KBM-7 (cell line): Measurements from ENCODE around the gene SMIM22.

Experiments
- DNase-seq: peaks from one replicate; pipeline ENCODE4 v3.0.0-alpha.2; 2015
- in situ Hi-C: fragments of 300-500 bp; cut with MboI; formaldehyde crosslinking; loops from 2 replicates; pipeline ENCODE4 v1.14.3; 2020; ENCODE audit warnings: low sequenced_read_pairs, low pct_unique_long_range_greater_than_20kb, mixed read lengths

Gene SMIM22

GRCh38 chr16:4811242-4811641 is 16.1 kb downstream of the SMIM22 start:
- DNase-seq: no peak
- in situ Hi-C loops: no loop called here

GRCh38 chr16:4811773-4812172 is 16.6 kb downstream of the SMIM22 start:
- DNase-seq: no peak
- in situ Hi-C loops: no loop called here

GRCh38 chr16:4813251-4814003 is 18.3 kb downstream of the SMIM22 start:
- in situ Hi-C loops: no loop called here

GRCh38 chr16:4814046-4814445 is 18.9 kb downstream of the SMIM22 start:
- no peak for DNase-seq
- in situ Hi-C loops: no loop called here

More at GRCh38 chr16:4813251-4814003, 18.3 kb downstream of the SMIM22 start:
- DNase-seq: no peak

- no peak for DNase-seq
- in situ Hi-C loops: no loop called here
Observed at GRCh38 chr16:4814542-4815173, 19.5 kb downstream of the SMIM22 start.

- in situ Hi-C loops: no loop called here
- DNase-seq: no peak
Observed at GRCh38 chr16:4820652-4821051, 25.5 kb downstream of the SMIM22 start.

GRCh38 chr16:4825196-4825595 is 30.0 kb downstream of the SMIM22 start:
- no peak for DNase-seq
- in situ Hi-C loops: no loop called here

- no peak for DNase-seq
- in situ Hi-C loops: no loop called here
Observed at GRCh38 chr16:4826526-4826925, 31.4 kb downstream of the SMIM22 start.

- DNase-seq: no peak
- in situ Hi-C loops: no loop called here
Observed at GRCh38 chr16:4826980-4827379, 31.8 kb downstream of the SMIM22 start.

- no peak for DNase-seq
- in situ Hi-C loops: no loop called here
Observed at GRCh38 chr16:4828567-4829321, 33.6 kb downstream of the SMIM22 start.

- DNase-seq: no peak
- in situ Hi-C loops: no loop called here
Observed at GRCh38 chr16:4830408-4830807, 35.2 kb downstream of the SMIM22 start.

GRCh38 chr16:4831616-4832015 is 36.4 kb downstream of the SMIM22 start:
- no peak for DNase-seq
- in situ Hi-C loops: no loop called here

GRCh38 chr16:4832698-4833343 is 37.7 kb downstream of the SMIM22 start:
- in situ Hi-C loops: no loop called here
- no peak for DNase-seq

GRCh38 chr16:4833584-4833983 is 38.4 kb downstream of the SMIM22 start:
- in situ Hi-C loops: no loop called here

GRCh38 chr16:4836727-4837126 is 41.6 kb downstream of the SMIM22 start:
- in situ Hi-C loops: no loop called here
- DNase-seq: no peak

More at GRCh38 chr16:4833584-4833983, 38.4 kb downstream of the SMIM22 start:
- no peak for DNase-seq

GRCh38 chr16:4837733-4838501 is 42.7 kb downstream of the SMIM22 start:
- in situ Hi-C loops: no loop called here
- DNase-seq: no peak

GRCh38 chr16:4839942-4840341 is 44.8 kb downstream of the SMIM22 start:
- in situ Hi-C loops: no loop called here
- DNase-seq: no peak

GRCh38 chr16:4840984-4841383 is 45.8 kb downstream of the SMIM22 start:
- DNase-seq: no peak
- in situ Hi-C loops: no loop called here
